Kidney glomerular epithelial cell (primary cell): ENCODE measurements around the gene VARS2.
A peak's percentile ranks its signal among the peaks of the same experiment; 100 is the strongest.

Experiments
- DNase-seq: peaks from one replicate; lab custom pipeline; 2025; lab: John Stamatoyannopoulos, UW

Gene VARS2

GRCh38 chr6:30884521-30885480 lies 29.2 kb upstream of the VARS2 start:
- DNase-seq, result peak; percentile 47

DNA sequence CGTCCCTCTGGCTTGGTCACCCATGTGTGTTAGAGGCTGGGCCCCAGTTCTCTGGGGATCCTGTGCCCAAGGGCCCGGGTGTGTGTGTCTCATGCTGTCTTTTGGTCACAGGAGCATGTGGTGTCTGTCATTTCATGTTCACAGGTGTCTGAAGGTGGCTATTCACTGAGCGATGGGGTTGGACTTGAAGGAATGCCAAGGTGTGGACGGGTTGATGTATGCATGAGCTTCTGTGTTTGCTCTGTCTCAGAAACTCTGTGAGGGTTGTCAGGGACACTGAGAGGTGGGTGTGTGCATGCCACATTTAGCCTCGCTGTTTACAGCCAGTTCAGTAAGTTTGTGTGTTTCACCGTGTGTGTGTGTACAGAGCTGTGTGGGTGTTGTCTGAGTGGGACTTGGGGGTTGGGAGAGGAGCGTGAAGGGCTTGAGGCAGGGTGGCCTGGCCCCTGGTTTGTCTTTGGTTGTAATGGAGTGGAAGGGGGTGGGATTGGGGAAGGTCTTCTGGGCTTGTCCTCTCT lies 28.5 kb upstream of the VARS2 start:
- no peak for DNase-seq

DNA sequence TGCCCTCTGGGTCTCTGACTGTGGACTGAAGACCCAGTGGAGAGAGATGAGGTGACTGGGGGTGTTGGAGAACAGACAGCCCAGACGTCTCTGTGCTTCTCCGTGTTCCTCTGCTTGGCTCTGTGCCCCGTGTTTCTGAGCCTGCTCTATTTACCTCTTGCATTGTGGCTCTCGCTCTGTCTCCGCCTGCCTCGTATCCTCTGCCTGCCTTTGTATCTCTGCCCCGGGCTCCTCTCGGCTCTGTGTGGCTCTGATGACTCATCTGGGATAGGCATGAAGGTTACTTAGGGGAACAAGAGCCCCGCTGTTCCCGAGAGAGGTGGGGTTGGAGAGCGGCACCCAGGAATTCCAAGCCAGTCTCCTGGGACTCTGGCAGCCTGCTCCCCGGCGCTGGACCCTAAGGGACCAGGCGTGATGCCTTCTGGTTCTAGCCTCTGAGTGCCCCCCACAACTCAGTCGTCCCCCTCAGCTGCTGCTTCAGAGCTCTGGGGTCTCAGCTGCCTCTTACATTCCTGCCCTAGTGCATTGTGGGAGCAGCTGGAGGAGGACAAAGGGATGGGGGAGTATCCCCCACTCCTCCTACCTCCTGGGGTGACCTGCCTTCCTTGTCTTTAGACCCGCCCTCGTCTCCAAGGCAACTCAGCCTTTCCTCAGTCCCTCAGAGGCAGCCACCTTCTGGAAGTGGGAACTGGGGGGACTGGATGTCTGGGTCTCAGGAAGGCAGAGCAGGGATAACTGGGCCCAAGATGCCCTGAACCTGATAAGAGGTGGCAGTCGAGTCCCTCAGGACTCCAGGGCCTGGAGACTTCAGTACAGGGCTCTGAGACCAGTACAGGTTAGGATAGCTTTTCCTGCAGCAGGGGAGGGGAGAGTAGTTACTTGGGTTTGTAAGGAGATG lies 27.8 kb upstream of the VARS2 start:
- DNase-seq, result peak; percentile 72

DNA sequence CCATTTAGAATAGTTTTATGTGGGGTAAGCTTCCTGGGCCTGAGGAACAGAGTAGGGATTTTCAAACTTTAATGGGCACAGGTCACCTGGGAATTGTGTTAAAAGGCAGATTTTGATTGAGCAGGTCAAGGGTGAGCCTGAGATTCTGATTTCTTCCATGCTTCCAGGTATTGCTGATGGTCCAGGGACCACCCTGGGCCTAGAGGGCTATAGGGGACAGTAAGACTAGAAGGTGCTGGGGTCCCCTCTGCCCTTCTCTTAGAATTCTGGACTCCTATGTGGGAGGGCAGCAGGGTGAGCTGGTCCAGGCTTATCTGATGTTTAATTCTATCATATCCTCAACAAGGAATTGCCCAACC lies 27.2 kb upstream of the VARS2 start:
- DNase-seq, result no peak

DNA sequence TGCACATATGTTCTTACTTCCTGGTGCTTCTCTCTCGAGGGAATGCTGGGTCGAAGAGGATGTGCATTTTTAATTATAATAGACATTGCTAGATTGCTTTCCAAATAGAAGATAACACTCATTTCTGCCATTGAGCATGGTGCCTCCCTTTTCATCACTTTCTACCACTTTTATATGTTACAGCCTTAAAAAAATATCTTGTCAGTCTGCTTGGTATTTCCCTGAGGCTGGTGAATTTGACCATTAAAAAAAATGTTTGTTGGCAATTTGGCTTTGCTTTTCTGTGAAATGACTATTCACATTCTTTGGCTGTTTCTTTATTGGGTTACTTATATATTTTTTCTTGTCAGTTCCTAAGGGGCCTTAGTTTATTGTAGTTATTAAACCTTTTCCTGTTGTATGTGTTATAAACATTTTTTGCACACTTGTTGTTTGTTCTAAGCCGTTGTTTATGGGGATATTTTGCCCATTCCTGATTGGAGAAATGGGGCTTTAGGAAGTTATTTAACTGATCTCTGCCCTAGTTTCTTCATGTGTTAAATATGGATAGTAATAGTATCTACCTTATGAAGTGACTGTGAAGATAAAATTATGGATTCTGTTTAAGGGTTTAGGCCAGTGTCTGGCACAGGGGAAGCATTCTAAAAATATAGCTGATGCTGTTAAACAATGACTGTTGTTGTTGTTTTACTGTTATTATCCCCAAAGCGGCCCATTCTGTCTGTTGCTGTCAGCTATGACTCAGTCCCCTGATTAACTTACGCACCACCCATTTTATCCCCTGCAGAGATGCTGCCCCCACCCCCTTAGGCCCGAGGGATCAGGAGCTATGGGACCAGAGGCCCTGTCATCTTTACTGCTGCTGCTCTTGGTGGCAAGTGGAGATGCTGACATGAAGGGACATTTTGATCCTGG lies 25.9 kb upstream of the VARS2 start:
- DNase-seq, result no peak

DNA sequence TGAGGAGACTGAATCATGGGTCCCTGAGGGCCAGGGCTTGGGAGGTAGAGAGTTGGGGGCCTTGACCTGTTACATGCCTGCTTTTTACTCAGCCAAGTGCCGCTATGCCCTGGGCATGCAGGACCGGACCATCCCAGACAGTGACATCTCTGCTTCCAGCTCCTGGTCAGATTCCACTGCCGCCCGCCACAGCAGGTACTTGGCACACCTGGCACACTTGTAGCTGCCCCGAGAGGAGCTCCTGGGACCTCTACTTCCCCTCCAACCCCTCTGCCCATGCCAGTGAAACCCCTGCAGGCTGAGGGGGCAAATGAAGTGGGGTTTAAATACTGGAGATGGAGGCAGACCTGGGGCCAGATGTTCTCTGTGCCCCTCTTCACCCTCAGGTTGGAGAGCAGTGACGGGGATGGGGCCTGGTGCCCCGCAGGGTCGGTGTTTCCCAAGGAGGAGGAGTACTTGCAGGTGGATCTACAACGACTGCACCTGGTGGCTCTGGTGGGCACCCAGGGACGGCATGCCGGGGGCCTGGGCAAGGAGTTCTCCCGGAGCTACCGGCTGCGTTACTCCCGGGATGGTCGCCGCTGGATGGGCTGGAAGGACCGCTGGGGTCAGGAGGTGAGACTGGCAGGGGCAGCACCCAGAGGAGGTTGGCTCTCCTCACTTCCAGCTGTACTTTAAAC lies 25.1 kb upstream of the VARS2 start:
- DNase-seq, result no peak

DNA sequence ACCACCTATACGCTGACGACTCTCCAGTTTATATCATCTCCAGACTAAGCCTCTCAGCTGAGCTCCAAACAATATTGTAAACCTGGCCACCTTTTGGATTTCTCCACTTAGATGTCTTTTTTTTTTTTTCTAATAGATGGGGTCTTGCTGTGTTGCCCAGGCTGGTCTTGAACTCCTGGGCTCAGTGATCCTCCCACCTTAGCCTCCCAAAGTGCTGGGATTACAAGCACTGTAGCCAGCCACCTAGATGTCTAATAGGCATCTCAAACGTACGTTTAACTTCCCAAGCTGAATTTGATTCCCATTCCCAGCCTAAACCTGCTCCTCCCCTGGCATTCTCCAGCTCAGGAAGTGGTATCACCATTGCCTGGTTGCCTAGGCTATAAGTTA lies 24.5 kb upstream of the VARS2 start:
- DNase-seq, result no peak

GRCh38 chr6:30889921-30890645 lies 24.0 kb upstream of the VARS2 start:
- no peak for DNase-seq

- DNase-seq, result no peak
Observed at GRCh38 chr6:30890646-30891449, 23.2 kb upstream of the VARS2 start.

DNA sequence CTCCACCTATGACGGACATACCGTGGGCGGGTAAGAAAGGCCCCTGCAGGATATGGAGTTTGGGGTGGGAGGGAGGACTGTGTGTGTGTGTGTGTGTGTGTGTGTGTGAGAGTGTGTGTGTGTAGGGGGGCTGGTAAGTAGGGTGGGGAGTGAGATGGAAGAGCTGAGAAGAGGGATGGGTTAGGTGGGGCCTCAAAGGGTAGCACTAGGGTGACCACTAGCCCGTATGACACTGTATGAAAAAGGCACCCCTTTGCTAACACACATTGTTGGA lies 22.7 kb upstream of the VARS2 start:
- no peak for DNase-seq

- DNase-seq, result no peak
Observed at GRCh38 chr6:30891816-30892538, 22.1 kb upstream of the VARS2 start.

GRCh38 chr6:30893001-30893591 lies 20.9 kb upstream of the VARS2 start:
- no peak for DNase-seq

- DNase-seq, result no peak
Observed at GRCh38 chr6:30893666-30894065, 20.4 kb upstream of the VARS2 start.

DNA sequence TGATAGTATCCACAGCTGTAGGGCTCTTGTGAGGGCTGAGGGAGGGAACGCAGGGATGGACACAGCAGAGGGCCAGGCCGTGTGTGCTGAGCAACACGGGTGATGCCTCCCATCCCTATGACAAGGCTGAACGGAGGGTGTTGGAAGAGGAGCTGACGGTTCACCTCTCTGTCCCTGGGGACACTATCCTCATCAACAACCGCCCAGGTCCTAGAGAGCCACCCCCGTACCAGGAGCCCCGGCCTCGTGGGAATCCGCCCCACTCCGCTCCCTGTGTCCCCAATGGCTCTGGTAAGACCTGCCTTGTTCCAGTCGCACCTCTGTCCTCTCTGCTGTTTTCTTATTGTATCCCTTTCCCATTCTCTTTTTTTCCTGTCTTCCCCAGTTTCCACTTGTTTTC lies 19.7 kb upstream of the VARS2 start:
- DNase-seq, result no peak

DNA sequence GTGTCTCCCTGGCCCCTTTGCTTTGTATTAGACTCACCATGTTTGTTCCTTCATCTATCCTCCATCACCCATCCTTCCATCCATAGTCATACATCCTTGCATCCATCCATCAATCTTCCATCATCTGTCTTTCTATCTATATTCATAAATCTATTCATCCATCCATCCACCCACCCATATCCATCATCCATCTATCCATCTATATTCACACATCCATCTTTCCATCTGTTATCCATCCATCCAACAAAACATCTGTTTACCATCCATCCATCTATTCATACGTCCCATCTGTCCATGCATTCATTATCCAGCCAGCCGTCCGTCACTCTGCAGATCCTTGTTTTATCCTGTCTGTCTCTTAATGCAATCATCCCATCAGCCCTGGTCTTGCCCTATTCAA lies 19.1 kb upstream of the VARS2 start:
- DNase-seq, result no peak

- DNase-seq, result no peak
Observed at GRCh38 chr6:30895343-30895742, 18.7 kb upstream of the VARS2 start.

- DNase-seq, result no peak
Observed at GRCh38 chr6:30896541-30896940, 17.5 kb upstream of the VARS2 start.

GRCh38 chr6:30897882-30898281 lies 16.2 kb upstream of the VARS2 start:
- no peak for DNase-seq
